Peyer's patch (tissue), 4 donors: ENCODE data around the gene MYH16. TPM values are rescaled to one million over a fixed set of nuclear protein-coding genes. Genes with fewer than 3 reads are reported as not detected.

ENCODE experiments used
- DNase-seq, 3 donors: peaks; one replicate each; pipeline ENCODE4 v3.0.0-alpha.2; 2017 to 2019
- H3K27ac ChIP-seq, 4 donors: fragments of 200-600 bp; sonication (generic); one replicate each; pipeline ENCODE4 v1.5.1; 2016 to 2019
- H3K27me3 ChIP-seq, 2 donors: fragments of 200-600 bp; sonication (generic); one replicate each; pipeline ENCODE4 v1.5.1; 2019
- H3K36me3 ChIP-seq, 3 donors: fragments of 200-600 bp; sonication (generic); one replicate each; pipeline ENCODE4 v1.5.1; 2016 to 2019
- H3K4me1 ChIP-seq, 4 donors: fragments of 200-600 bp; sonication (generic); one replicate each; pipeline ENCODE4 v1.5.1; 2016 to 2019
- H3K4me3 ChIP-seq, 4 donors: fragments of 200-600 bp; sonication (generic); 1 replicate in 3 of 4; 2 replicates in 1 of 4; pipeline ENCODE4 v1.5.1; 2016 to 2019; ENCODE audit warnings: mild to moderate bottlenecking in 1 of 4
- H3K9me3 ChIP-seq, 4 donors: fragments of 200-600 bp; sonication (generic); one replicate each; pipeline ENCODE4 v1.5.1; 2016 to 2019; ENCODE audit warnings: mild to moderate bottlenecking in 1 of 4
- POLR2A ChIP-seq, 2 donors: fragments of 450-650 bp; IDR thresholded peaks; one replicate each; pipeline ENCODE4 v1.5.1; 2017; ENCODE audit warnings: antibody characterized with exemption in 2 of 2, mild to moderate bottlenecking in 2 of 2, moderate library complexity in 2 of 2
- total RNA-seq, 4 donors: library from RNA; depleted of rRNA; stranded (reverse); fragments of >200 nt; gene quantifications; one replicate each; pipeline ENCODE4 v1.1.0, GENCODE V29; 2016
- TF ChIP-seq, protein P1 (sequence below), 6 experiments: fragments of 450-650 bp in 4 of 6; fragments of 200-600 bp in 2 of 6; sonication (generic) in 1 of 6; IDR thresholded peaks; one replicate each; pipeline ENCODE4 v1.5.1; 2017 to 2019; ENCODE audit warnings: antibody characterized with exemption in 6 of 6, mild to moderate bottlenecking in 3 of 6, moderate library complexity in 1 of 6

MYH16 gene
- total RNA-seq, 4 donors from 2014 or later, result not detected

GRCh38 chr7:99310004-99310403, 37.4 kb downstream of the MYH16 start:
- Histone ChIP-seq H3K4me3 (no peak overlapping the region), H3K9me3 (no peaks in the 10 kb centered on the region), H3K27me3 (no peaks in the 10 kb centered on the region), H3K4me1 (no peaks in the 10 kb centered on the region), H3K27ac (no peak overlapping the region), H3K36me3 (no peaks in the 10 kb centered on the region)
- TF ChIP-seq, protein P1, sequence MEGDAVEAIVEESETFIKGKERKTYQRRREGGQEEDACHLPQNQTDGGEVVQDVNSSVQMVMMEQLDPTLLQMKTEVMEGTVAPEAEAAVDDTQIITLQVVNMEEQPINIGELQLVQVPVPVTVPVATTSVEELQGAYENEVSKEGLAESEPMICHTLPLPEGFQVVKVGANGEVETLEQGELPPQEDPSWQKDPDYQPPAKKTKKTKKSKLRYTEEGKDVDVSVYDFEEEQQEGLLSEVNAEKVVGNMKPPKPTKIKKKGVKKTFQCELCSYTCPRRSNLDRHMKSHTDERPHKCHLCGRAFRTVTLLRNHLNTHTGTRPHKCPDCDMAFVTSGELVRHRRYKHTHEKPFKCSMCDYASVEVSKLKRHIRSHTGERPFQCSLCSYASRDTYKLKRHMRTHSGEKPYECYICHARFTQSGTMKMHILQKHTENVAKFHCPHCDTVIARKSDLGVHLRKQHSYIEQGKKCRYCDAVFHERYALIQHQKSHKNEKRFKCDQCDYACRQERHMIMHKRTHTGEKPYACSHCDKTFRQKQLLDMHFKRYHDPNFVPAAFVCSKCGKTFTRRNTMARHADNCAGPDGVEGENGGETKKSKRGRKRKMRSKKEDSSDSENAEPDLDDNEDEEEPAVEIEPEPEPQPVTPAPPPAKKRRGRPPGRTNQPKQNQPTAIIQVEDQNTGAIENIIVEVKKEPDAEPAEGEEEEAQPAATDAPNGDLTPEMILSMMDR (IDR thresholded peaks at IDR 0.05), result no peak
- TF ChIP-seq POLR2A (IDR thresholded peaks at IDR 0.05), result no peak
- no peak for DNase-seq

GRCh38 chr7:99311702-99312101, 39.1 kb downstream of the MYH16 start:
- TF ChIP-seq, protein P1 (IDR thresholded peaks at IDR 0.05), result no peak
- TF ChIP-seq POLR2A (IDR thresholded peaks at IDR 0.05), result no peak
- no peaks in the 10 kb centered on the region for H3K36me3 ChIP-seq
- H3K27ac ChIP-seq, result no peak overlapping the region
- H3K9me3 ChIP-seq, result no peaks in the 10 kb centered on the region
- DNase-seq, result no peak
- no peak overlapping the region for H3K4me3 ChIP-seq
- H3K4me1 ChIP-seq, result no peaks in the 10 kb centered on the region
- no peaks in the 10 kb centered on the region for H3K27me3 ChIP-seq

DNA sequence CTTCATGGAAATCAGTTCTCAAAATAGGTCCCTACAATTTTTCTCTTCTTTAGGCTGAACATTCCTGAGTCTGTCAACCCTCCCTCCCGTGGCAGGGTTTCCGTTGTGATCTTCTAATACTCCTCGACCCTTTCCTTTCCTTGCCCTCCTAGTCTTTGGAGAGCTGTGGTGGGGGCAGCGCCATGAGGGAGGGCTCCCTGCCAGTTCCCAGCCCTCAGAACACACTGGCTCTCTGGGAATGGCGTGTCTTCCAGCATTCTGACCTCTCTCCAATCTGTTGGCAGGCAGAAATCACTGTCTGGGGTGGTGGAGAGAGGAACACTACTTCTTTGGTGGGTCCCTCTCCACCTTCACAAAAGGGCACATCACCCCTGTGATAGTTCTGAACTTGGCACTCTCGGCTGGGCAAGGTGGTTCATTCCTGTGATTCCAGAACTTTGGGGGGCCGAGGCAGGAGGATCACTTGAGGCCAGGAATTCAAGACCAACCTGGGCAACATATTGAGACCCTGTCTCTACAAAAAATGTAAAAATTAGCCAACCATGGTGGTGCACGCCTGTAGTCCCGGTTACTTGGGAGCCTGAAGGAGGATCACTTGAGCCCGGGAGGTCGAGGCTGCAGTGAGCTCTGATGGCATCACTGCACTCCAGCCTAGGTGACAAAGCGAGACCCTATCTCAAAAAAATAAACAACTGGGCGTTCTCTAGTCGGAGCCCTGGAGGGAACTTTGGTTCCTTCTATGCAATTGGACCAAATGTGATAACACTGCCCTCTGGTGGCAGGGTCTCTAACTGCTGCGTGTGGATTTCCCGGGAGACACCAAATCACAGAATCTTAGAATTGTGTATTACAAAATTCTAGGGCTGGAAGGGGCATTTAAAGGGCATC, 39.9 kb downstream of the MYH16 start:
- Histone ChIP-seq H3K36me3 (no peaks in the 10 kb centered on the region), H3K27ac (no peak overlapping the region), H3K4me3 (no peak overlapping the region), H3K4me1 (no peaks in the 10 kb centered on the region), H3K9me3 (no peaks in the 10 kb centered on the region), H3K27me3 (no peaks in the 10 kb centered on the region)
- peak; percentile 69 to 92 (median 72) for DNase-seq
- no peak for TF ChIP-seq POLR2A (IDR thresholded peaks at IDR 0.05)
- TF ChIP-seq, protein P1 (IDR thresholded peaks at IDR 0.05), result peak; percentile 72 to 93 (median 88)

DNA sequence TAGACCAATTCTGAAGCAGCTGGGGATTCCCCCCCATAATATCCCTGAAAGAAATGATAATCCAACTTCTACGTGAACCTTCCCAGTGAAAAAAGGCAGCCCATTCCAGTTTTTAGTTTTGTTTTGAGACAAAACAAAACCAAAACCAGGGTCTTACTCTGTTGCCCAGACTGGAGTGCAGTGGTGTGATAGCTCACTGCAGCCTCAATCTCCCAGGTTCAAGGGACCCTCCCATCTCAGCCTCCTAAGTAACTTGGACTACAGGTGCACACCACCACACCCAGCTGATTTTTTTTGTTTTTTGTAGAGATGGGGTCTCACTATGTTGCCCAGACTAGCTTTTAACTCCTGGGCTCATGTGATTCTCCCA, 40.5 kb downstream of the MYH16 start:
- H3K27me3 ChIP-seq, result no peaks in the 10 kb centered on the region
- no peaks in the 10 kb centered on the region for H3K4me1 ChIP-seq
- no peaks in the 10 kb centered on the region for H3K36me3 ChIP-seq
- TF ChIP-seq POLR2A (IDR thresholded peaks at IDR 0.05), result no peak
- TF ChIP-seq, protein P1 (IDR thresholded peaks at IDR 0.05), result no peak
- H3K9me3 ChIP-seq, result no peaks in the 10 kb centered on the region
- no peak overlapping the region for H3K27ac ChIP-seq
- no peak overlapping the region for H3K4me3 ChIP-seq
- peak in 1 of 3 donors; percentile 6 for DNase-seq

DNA sequence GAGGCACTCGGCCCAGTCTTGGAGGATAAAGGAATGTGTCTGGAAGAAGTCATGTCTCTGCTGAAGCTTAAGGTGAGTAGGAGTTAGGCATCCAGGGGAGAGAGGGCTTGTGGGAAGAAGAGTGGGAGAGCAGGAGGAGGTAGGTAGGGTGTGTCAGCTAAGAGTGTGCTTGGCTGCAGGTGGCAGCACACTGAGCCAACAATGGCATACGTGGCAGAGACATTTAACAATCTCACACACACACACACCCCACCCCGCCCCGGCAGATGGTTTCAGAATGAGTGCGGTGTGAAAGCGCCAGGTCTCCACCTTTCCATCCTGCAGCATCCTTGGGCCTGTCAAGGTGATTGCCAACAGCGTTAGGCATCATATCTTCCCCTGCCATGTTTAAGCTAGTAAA, 41.9 kb downstream of the MYH16 start:
- no peak overlapping the region for H3K27ac ChIP-seq
- H3K9me3 ChIP-seq, result no peaks in the 10 kb centered on the region
- no peak for TF ChIP-seq POLR2A (IDR thresholded peaks at IDR 0.05)
- TF ChIP-seq, protein P1 (IDR thresholded peaks at IDR 0.05), result no peak
- H3K4me3 ChIP-seq, result no peak overlapping the region
- H3K27me3 ChIP-seq, result no peaks in the 10 kb centered on the region
- no peaks in the 10 kb centered on the region for H3K36me3 ChIP-seq
- DNase-seq, result peak in 2 of 3 donors; percentile 70 to 74
- no peaks in the 10 kb centered on the region for H3K4me1 ChIP-seq
